WTC11 (cell line): Measurements from ENCODE around the gene BORCS5. TPM values are rescaled to one million over a fixed set of nuclear protein-coding genes. Genes with fewer than 3 reads are reported as not detected.

Experiments
- ATAC-seq: fragments of 200-7000 bp; cut with Tn5 transposase; 2 replicates; pipeline ENCODE4 v1.10.0; 2021; ENCODE audit warnings: mild to moderate bottlenecking, moderate library complexity
- CTCF ChIA-PET: fragments of 300-600 bp; sonication (Branson Sonifier 250); formaldehyde crosslinking; loops from one replicate; lab custom pipeline; 2021; ENCODE audit warnings: antibody characterized with exemption; lab: Charles Lee
- POLR2A ChIA-PET: fragments of 350-600 bp; sonication (Branson Sonifier 250); formaldehyde crosslinking; loops from one replicate; lab custom pipeline; 2021; ENCODE audit warnings: antibody characterized with exemption; lab: Charles Lee
- DNase-seq: peaks from one replicate; pipeline ENCODE4 v3.0.0; 2021; ENCODE audit warnings: low spot score
- H3K27ac Mint-ChIP-seq: 2 replicates; pipeline ENCODE4 v1.8.0; 2021; ENCODE audit warnings: mixed read lengths
- H3K27me3 Mint-ChIP-seq: 2 replicates; pipeline ENCODE4 v1.8.0; 2021; ENCODE audit warnings: low read depth, mild to moderate bottlenecking, moderate library complexity, mixed read lengths
- H3K36me3 Mint-ChIP-seq: 2 replicates; pipeline ENCODE4 v1.8.0; 2021; ENCODE audit warnings: mixed read lengths
- H3K4me1 Mint-ChIP-seq: 2 replicates; pipeline ENCODE4 v1.8.0; 2022; ENCODE audit warnings: mixed read lengths
- H3K4me3 Mint-ChIP-seq: 2 replicates; pipeline ENCODE4 v1.8.0; 2021; ENCODE audit warnings: mild to moderate bottlenecking, moderate library complexity, mixed read lengths
- H3K9me3 Mint-ChIP-seq: 2 replicates; pipeline ENCODE4 v1.8.0; 2021; ENCODE audit warnings: mixed read lengths
- CREB1 ChIP-seq: sonication (generic); formaldehyde crosslinking; IDR thresholded peaks from 2 replicates; pipeline ENCODE4 v1.8.0; 2023; ENCODE audit warnings: mild to moderate bottlenecking, missing genetic modification reagents
- GABPB1 ChIP-seq: sonication (generic); formaldehyde crosslinking; IDR thresholded peaks from 2 replicates; pipeline ENCODE4 v1.8.1; 2023; ENCODE audit warnings: mild to moderate bottlenecking, missing genetic modification reagents
- GTF2I ChIP-seq: fragments of 250-450 bp; sonication (Bioruptor Pico); conservative IDR thresholded peaks from 2 replicates; pipeline ENCODE4 v1.4.0; 2021; ENCODE audit warnings: mild to moderate bottlenecking
- NR1H2 ChIP-seq: sonication (generic); formaldehyde crosslinking; IDR thresholded peaks from 2 replicates; pipeline ENCODE4 v1.9.0; 2021; ENCODE audit warnings: mild to moderate bottlenecking, moderate library complexity, missing genetic modification reagents
- TEAD4 ChIP-seq: sonication (generic); formaldehyde crosslinking; IDR thresholded peaks from 2 replicates; pipeline ENCODE4 v1.8.0; 2022; ENCODE audit warnings: mild to moderate bottlenecking, missing genetic modification reagents
- ZNF138 ChIP-seq: sonication (generic); formaldehyde crosslinking; conservative IDR thresholded peaks from 2 replicates; pipeline ENCODE4 v1.8.1; 2022; ENCODE audit warnings: mild to moderate bottlenecking, moderate library complexity, missing genetic modification reagents
- ZNF317 ChIP-seq: sonication (generic); formaldehyde crosslinking; IDR thresholded peaks from 2 replicates; pipeline ENCODE4 v1.8.1; 2023; ENCODE audit warnings: low read depth, mild to moderate bottlenecking, moderate library complexity, missing genetic modification reagents, borderline replicate concordance
- ZNF423 ChIP-seq: fragments of 250-450 bp; sonication (Bioruptor Pico); IDR thresholded peaks from 2 replicates; pipeline ENCODE4 v2.1.2; 2022; ENCODE audit warnings: mild to moderate bottlenecking, moderate library complexity
- total RNA-seq: library from RNA; stranded (reverse); gene quantifications from 3 replicates; pipeline ENCODE4 v1.2.3, GENCODE V29; 2021
- TF ChIP-seq, protein P1 (sequence below): sonication (generic); formaldehyde crosslinking; IDR thresholded peaks from 2 replicates; pipeline ENCODE4 v1.8.1; 2022; ENCODE audit warnings: mild to moderate bottlenecking, missing genetic modification reagents, moderate library complexity, borderline replicate concordance
- TF ChIP-seq, protein P2 (sequence below): fragments of 250-450 bp; sonication (Bioruptor Pico); IDR thresholded peaks from 2 replicates; pipeline ENCODE4 v1.8.0; 2021; ENCODE audit warnings: mild to moderate bottlenecking
- TF ChIP-seq, protein P3 (sequence below): sonication (generic); formaldehyde crosslinking; IDR thresholded peaks from 2 replicates; pipeline ENCODE4 v1.8.0; 2022; ENCODE audit warnings: mild to moderate bottlenecking, missing genetic modification reagents
- TF ChIP-seq, protein P4 (sequence below): sonication (generic); formaldehyde crosslinking; IDR thresholded peaks from 2 replicates; pipeline ENCODE4 v1.8.0; 2022; ENCODE audit warnings: mild to moderate bottlenecking, missing genetic modification reagents
- TF ChIP-seq, protein P5 (sequence below): sonication (generic); formaldehyde crosslinking; IDR thresholded peaks from 2 replicates; pipeline ENCODE4 v1.8.0; 2023; ENCODE audit warnings: missing genetic modification reagents, mild to moderate bottlenecking, borderline replicate concordance
- TF ChIP-seq, protein P6 (sequence below): sonication (generic); formaldehyde crosslinking; IDR thresholded peaks from 2 replicates; pipeline ENCODE4 v1.8.1; 2023; ENCODE audit warnings: mild to moderate bottlenecking, missing genetic modification reagents
- TF ChIP-seq, protein P7 (sequence below): sonication (generic); formaldehyde crosslinking; IDR thresholded peaks from 2 replicates; pipeline ENCODE4 v1.8.1; 2022; ENCODE audit warnings: missing genetic modification reagents, borderline replicate concordance

Gene BORCS5
- total RNA-seq, 1 experiment from 2014 or later = 16.4 TPM

DNA sequence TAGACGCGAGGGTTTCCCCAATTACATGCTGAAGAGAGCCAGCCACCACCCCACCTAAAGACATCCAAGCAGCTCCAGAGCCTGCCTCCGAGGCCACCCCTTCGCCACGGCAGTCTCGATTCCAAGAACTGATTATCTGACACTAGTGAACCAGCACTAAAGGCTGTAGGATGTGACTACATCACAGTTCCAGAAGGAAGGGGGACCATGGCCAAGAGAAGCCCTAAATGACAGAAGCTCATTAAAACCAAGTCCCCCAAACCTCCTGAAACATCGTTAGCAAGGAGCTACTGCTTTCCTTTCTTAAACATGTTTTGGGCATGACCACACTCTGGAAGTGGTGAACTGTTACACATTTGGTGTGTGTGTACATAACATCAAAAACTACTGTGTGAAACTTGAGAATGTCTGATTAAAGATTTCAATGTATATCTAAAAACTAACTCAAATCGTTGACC lies 117.6 kb downstream of the BORCS5 start (continued):
- TF ChIP-seq, protein P1, sequence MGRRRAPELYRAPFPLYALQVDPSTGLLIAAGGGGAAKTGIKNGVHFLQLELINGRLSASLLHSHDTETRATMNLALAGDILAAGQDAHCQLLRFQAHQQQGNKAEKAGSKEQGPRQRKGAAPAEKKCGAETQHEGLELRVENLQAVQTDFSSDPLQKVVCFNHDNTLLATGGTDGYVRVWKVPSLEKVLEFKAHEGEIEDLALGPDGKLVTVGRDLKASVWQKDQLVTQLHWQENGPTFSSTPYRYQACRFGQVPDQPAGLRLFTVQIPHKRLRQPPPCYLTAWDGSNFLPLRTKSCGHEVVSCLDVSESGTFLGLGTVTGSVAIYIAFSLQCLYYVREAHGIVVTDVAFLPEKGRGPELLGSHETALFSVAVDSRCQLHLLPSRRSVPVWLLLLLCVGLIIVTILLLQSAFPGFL (CRISPR knock-in tag) = no peak
- TF ChIP-seq, protein P2, sequence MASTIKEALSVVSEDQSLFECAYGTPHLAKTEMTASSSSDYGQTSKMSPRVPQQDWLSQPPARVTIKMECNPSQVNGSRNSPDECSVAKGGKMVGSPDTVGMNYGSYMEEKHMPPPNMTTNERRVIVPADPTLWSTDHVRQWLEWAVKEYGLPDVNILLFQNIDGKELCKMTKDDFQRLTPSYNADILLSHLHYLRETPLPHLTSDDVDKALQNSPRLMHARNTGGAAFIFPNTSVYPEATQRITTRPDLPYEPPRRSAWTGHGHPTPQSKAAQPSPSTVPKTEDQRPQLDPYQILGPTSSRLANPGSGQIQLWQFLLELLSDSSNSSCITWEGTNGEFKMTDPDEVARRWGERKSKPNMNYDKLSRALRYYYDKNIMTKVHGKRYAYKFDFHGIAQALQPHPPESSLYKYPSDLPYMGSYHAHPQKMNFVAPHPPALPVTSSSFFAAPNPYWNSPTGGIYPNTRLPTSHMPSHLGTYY (CRISPR knock-in tag) = no peak
- no peak for TF ChIP-seq GTF2I (CRISPR knock-in tag)
- TF ChIP-seq GABPB1 (CRISPR knock-in tag) = no peak
- TF ChIP-seq, protein P3, sequence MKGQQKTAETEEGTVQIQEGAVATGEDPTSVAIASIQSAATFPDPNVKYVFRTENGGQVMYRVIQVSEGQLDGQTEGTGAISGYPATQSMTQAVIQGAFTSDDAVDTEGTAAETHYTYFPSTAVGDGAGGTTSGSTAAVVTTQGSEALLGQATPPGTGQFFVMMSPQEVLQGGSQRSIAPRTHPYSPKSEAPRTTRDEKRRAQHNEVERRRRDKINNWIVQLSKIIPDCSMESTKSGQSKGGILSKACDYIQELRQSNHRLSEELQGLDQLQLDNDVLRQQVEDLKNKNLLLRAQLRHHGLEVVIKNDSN = no peak

DNA sequence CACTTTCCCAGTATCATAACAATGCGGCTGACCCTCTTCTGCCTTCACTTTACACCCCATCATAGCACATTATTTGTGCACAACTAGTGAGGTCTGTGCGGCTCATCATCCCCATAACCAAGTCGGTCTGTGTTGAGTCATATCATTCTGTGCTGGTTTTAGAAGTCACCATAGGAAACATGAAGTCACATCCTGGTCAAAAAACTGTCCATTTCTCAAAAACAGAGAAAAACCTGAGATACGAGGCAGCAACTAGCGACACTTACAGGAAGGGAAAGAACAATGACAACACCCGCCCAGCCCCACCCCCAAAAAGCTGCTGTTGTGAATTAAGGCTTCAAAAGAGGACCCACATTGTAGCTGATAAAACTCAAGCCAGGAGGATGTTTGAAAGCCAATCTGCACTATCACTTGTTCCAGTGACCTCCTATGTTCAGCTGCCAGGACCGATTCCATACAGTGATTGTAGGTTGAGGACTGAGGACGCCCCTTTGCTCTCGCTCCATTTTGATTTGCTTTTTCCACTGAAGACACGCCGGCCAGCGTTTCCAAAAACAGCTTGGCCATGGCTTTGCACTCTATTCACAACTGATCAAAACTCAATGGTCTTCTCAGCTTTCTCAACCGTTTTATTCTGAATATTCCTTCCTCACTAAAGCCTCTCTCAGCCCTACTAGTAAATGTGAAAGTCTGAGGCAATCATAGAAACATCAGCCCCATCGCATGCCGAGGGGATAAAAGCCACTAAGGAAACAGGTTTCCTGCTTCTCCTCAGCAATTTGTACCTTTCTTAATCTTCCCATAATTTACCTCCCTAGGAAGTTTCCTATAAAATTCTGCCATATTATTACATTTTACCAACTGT lies 118.3 kb downstream of the BORCS5 start:
- DNase-seq = no peak
- peak overlapping the region; percentile 75 for H3K27ac Mint-ChIP-seq
- ChIA-PET CTCF (interaction anchor here (0.6 to 2.1 kb wide), 2 partner anchors 28 to 180 kb away, joined by 3 to 6 read pairs; no protein-coding TSS in a partner anchor), POLR2A (no interaction called here)
- no peak for TF ChIP-seq GABPB1 (CRISPR knock-in tag)
- no peak for TF ChIP-seq ZNF317 (CRISPR knock-in tag)
- TF ChIP-seq, protein P4, sequence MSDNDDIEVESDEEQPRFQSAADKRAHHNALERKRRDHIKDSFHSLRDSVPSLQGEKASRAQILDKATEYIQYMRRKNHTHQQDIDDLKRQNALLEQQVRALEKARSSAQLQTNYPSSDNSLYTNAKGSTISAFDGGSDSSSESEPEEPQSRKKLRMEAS = no peak
- H3K4me1 Mint-ChIP-seq = peaks cover 19% of the 10 kb centered on the region
- no peak overlapping the region for H3K4me3 Mint-ChIP-seq
- peaks cover 16% of the 10 kb centered on the region for H3K9me3 Mint-ChIP-seq
- H3K36me3 Mint-ChIP-seq = peaks cover 59% of the 10 kb centered on the region
- ATAC-seq = no peak
- no peaks in the 10 kb centered on the region; the same call in none of the 2 replicates for H3K27me3 Mint-ChIP-seq

DNA sequence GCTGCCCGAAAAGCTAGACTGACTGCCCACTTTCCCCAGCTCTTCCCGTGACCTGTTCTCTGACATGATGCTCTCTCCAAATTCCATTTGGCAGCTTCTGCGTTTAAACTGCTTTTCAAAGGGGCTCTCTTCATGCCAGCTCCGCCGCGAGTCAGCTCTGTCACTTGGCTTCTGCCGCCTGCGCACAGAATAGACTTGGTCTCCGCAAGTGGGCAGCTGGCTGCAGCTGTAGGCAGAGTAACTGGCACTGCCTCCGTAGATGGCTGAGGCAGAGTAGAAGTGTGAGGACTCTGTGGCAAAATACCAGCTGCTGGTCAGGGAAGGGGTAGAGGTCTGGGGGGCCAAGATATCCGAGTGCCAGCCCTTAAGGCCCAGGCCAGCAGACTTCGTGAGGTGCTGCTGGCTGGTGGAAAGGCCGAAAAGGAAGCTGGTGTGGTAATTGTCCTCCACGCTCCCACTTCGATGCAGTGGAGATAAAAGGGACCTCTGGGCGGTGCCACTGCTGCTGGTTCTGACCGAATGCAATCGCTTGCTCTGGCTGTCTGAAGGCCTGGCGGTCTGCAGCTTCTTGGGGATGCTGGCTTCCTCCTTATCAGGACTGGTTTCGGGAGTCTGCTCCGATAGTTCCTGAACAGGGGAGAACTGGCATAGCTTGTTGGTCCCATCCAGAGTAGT lies 120.1 kb downstream of the BORCS5 start:
- H3K9me3 Mint-ChIP-seq = no peaks in the 10 kb centered on the region
- peaks cover 19% of the 10 kb centered on the region for H3K4me1 Mint-ChIP-seq
- no peak overlapping the region for H3K27ac Mint-ChIP-seq
- TF ChIP-seq ZNF423 (CRISPR knock-in tag) (no peak), ZNF138 (CRISPR knock-in tag) (no peak), TEAD4 (CRISPR knock-in tag) (no peak), NR1H2 (CRISPR knock-in tag) (no peak), GABPB1 (CRISPR knock-in tag) (no peak), CREB1 (CRISPR knock-in tag) (no peak)
- TF ChIP-seq, protein P5, sequence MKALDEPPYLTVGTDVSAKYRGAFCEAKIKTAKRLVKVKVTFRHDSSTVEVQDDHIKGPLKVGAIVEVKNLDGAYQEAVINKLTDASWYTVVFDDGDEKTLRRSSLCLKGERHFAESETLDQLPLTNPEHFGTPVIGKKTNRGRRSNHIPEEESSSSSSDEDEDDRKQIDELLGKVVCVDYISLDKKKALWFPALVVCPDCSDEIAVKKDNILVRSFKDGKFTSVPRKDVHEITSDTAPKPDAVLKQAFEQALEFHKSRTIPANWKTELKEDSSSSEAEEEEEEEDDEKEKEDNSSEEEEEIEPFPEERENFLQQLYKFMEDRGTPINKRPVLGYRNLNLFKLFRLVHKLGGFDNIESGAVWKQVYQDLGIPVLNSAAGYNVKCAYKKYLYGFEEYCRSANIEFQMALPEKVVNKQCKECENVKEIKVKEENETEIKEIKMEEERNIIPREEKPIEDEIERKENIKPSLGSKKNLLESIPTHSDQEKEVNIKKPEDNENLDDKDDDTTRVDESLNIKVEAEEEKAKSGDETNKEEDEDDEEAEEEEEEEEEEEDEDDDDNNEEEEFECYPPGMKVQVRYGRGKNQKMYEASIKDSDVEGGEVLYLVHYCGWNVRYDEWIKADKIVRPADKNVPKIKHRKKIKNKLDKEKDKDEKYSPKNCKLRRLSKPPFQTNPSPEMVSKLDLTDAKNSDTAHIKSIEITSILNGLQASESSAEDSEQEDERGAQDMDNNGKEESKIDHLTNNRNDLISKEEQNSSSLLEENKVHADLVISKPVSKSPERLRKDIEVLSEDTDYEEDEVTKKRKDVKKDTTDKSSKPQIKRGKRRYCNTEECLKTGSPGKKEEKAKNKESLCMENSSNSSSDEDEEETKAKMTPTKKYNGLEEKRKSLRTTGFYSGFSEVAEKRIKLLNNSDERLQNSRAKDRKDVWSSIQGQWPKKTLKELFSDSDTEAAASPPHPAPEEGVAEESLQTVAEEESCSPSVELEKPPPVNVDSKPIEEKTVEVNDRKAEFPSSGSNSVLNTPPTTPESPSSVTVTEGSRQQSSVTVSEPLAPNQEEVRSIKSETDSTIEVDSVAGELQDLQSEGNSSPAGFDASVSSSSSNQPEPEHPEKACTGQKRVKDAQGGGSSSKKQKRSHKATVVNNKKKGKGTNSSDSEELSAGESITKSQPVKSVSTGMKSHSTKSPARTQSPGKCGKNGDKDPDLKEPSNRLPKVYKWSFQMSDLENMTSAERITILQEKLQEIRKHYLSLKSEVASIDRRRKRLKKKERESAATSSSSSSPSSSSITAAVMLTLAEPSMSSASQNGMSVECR (CRISPR knock-in tag) = no peak
- TF ChIP-seq, protein P2 (CRISPR knock-in tag) = no peak
- TF ChIP-seq, protein P6, sequence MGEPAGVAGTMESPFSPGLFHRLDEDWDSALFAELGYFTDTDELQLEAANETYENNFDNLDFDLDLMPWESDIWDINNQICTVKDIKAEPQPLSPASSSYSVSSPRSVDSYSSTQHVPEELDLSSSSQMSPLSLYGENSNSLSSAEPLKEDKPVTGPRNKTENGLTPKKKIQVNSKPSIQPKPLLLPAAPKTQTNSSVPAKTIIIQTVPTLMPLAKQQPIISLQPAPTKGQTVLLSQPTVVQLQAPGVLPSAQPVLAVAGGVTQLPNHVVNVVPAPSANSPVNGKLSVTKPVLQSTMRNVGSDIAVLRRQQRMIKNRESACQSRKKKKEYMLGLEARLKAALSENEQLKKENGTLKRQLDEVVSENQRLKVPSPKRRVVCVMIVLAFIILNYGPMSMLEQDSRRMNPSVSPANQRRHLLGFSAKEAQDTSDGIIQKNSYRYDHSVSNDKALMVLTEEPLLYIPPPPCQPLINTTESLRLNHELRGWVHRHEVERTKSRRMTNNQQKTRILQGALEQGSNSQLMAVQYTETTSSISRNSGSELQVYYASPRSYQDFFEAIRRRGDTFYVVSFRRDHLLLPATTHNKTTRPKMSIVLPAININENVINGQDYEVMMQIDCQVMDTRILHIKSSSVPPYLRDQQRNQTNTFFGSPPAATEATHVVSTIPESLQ (CRISPR knock-in tag) = no peak
- TF ChIP-seq, protein P7, sequence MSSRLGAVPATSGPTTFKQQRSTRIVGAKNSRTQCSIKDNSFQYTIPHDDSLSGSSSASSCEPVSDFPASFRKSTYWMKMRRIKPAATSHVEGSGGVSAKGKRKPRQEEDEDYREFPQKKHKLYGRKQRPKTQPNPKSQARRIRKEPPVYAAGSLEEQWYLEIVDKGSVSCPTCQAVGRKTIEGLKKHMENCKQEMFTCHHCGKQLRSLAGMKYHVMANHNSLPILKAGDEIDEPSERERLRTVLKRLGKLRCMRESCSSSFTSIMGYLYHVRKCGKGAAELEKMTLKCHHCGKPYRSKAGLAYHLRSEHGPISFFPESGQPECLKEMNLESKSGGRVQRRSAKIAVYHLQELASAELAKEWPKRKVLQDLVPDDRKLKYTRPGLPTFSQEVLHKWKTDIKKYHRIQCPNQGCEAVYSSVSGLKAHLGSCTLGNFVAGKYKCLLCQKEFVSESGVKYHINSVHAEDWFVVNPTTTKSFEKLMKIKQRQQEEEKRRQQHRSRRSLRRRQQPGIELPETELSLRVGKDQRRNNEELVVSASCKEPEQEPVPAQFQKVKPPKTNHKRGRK (CRISPR knock-in tag) = no peak

More for the DNA sequence above, 120.1 kb downstream of the BORCS5 start:
- Mint-ChIP-seq H3K27me3 (no peaks in the 10 kb centered on the region), H3K36me3 (peaks cover 41% of the 10 kb centered on the region), H3K4me3 (no peak overlapping the region)
- ChIA-PET CTCF (interaction anchor here (0.8 to 1.1 kb wide), 2 partner anchors 18 to 127 kb away, joined by 3 read pairs; partner anchors contain the start of gene MANSC1), POLR2A (no interaction called here)
- ATAC-seq (no peak), DNase-seq (no peak)
